ENCODE measurements around the gene RIOK3.
"Not testable (repeated sequence)": the region's sequence is repeated elsewhere in the genome, so short reads cannot be mapped to it uniquely, and the experiment has no call there.

Gene RIOK3

GRCh38 chr18:23416298-23416697, 36.8 kb upstream of the RIOK3 start:
- DNase-seq (ENCODE audit: low read depth): no peak
- no peak overlapping the region for H3K4me3 ChIP-seq (ENCODE audit: low read depth, low read length)
- TF ChIP-seq CTCF (IDR thresholded peaks at IDR 0.05; ENCODE audit: low read depth, low read length) (no peak), MYC (IDR thresholded peaks at IDR 0.05; ENCODE audit: low read depth, low read length) (no peak), POLR2A (IDR thresholded peaks at IDR 0.05; ENCODE audit: extremely low read depth, insufficient read length) (no peak)
- TF ChIP-seq, protein P1, sequence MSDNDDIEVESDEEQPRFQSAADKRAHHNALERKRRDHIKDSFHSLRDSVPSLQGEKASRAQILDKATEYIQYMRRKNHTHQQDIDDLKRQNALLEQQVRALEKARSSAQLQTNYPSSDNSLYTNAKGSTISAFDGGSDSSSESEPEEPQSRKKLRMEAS (IDR thresholded peaks at IDR 0.05; ENCODE audit: low read depth, low read length): no peak

- no peak for DNase-seq (ENCODE audit: low read depth)
- no peak overlapping the region for H3K4me3 ChIP-seq (ENCODE audit: low read depth, low read length)
- TF ChIP-seq POLR2A (IDR thresholded peaks at IDR 0.05; ENCODE audit: extremely low read depth, insufficient read length): no peak
- TF ChIP-seq CTCF (IDR thresholded peaks at IDR 0.05; ENCODE audit: low read depth, low read length): no peak
- no peak for TF ChIP-seq MYC (IDR thresholded peaks at IDR 0.05; ENCODE audit: low read depth, low read length)
- TF ChIP-seq, protein P1 (IDR thresholded peaks at IDR 0.05; ENCODE audit: low read depth, low read length): no peak
These were observed 31.8 kb upstream of the RIOK3 start for GRCh38 chr18:23421277-23421676.

DNA sequence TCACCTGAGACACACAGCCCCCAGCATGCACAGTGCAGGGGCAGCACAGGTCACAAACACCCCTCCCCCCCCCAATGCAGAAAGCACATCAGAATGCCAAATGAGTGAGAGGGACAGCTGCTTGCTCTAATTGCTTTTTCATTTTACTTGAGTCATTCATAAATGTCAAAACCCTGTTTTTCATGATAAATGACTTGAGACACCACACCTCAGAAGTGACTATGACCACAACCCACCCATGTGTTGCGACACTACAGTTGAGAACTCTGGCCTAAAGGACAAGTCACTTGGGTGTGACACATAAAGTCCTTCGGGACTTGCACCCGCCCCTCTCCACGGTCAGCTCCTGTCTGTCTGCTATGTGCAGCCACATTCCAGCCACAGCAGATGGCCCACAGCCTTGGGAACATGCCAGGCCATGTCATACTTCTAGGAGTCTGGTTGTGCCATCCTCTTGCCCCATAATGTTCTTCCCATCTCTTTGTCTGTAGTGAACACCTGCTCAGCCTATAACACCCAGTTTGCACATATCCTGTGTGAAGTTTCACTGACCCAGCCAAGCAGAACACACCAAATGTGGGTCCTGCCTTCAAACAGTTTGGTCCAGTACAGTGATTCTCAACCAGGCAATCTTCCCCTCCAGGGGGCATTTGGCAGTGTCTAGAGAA, 30.2 kb upstream of the RIOK3 start:
- TF ChIP-seq, protein P1 (IDR thresholded peaks at IDR 0.05; ENCODE audit: low read depth, low read length): peak; percentile 35; the same call in 1 of the 2 replicates
- TF ChIP-seq MYC (IDR thresholded peaks at IDR 0.05; ENCODE audit: low read depth, low read length): no peak
- peak; percentile 95 for DNase-seq (ENCODE audit: low read depth)
- H3K4me3 ChIP-seq (ENCODE audit: low read depth, low read length): no peak overlapping the region

GRCh38 chr18:23424616-23425015, 28.5 kb upstream of the RIOK3 start:
- TF ChIP-seq POLR2A (IDR thresholded peaks at IDR 0.05; ENCODE audit: extremely low read depth, insufficient read length) (no peak), CTCF (IDR thresholded peaks at IDR 0.05; ENCODE audit: low read depth, low read length) (no peak), MYC (IDR thresholded peaks at IDR 0.05; ENCODE audit: low read depth, low read length) (no peak)
- TF ChIP-seq, protein P1 (IDR thresholded peaks at IDR 0.05; ENCODE audit: low read depth, low read length): no peak
- H3K4me3 ChIP-seq (ENCODE audit: low read depth, low read length): no peak overlapping the region
- DNase-seq (ENCODE audit: low read depth): no peak

GRCh38 chr18:23428821-23429220, 24.3 kb upstream of the RIOK3 start:
- H3K4me3 ChIP-seq (ENCODE audit: low read depth, low read length): no peak overlapping the region
- no peak for DNase-seq (ENCODE audit: low read depth)
- TF ChIP-seq CTCF (IDR thresholded peaks at IDR 0.05; ENCODE audit: low read depth, low read length): no peak
- TF ChIP-seq POLR2A (IDR thresholded peaks at IDR 0.05; ENCODE audit: extremely low read depth, insufficient read length): no peak
- TF ChIP-seq MYC (IDR thresholded peaks at IDR 0.05; ENCODE audit: low read depth, low read length): no peak
- TF ChIP-seq, protein P1 (IDR thresholded peaks at IDR 0.05; ENCODE audit: low read depth, low read length): no peak

- not testable (repeated sequence) for DNase-seq (ENCODE audit: low read depth); H3K4me3 ChIP-seq (ENCODE audit: low read depth, low read length)
These were observed 23.5 kb upstream of the RIOK3 start for GRCh38 chr18:23429538-23429937.

- TF ChIP-seq, protein P1 (IDR thresholded peaks at IDR 0.05; ENCODE audit: low read depth, low read length): no peak
- no peak for TF ChIP-seq MYC (IDR thresholded peaks at IDR 0.05; ENCODE audit: low read depth, low read length)
- no peak for TF ChIP-seq POLR2A (IDR thresholded peaks at IDR 0.05; ENCODE audit: extremely low read depth, insufficient read length)
- no peak for TF ChIP-seq CTCF (IDR thresholded peaks at IDR 0.05; ENCODE audit: low read depth, low read length)
- DNase-seq (ENCODE audit: low read depth): no peak
- no peak overlapping the region for H3K4me3 ChIP-seq (ENCODE audit: low read depth, low read length)
These were observed 19.7 kb upstream of the RIOK3 start for GRCh38 chr18:23433360-23433759.
